ENCODE measurements around the gene KDM5C. TPM values are rescaled to one million over a fixed set of nuclear protein-coding genes. Genes with fewer than 3 reads are reported as not detected.

Gene KDM5C
- total RNA-seq = 100 to 1,000 TPM in 5 of 7 donors, 10 to 100 TPM in 2; 96.6 to 165 (median 140) TPM
- 10 to 100 TPM; 10.4 to 35.3 (median 16.9) TPM for polyA plus RNA-seq
- long read RNA-seq, donor 1 = 0 reads
- long read RNA-seq, donor 2, full-length matches to known transcripts = 4 of 4 reads
- long read RNA-seq, donor 2, partial matches to known transcripts = 0 of 4 reads
- long read RNA-seq, donor 2, other reads (novel, unspliced or antisense) = 0 of 4 reads

- peaks cover 26 to 43% (median 34%) of the 10 kb centered on the region in 6 donors for H3K4me1 ChIP-seq
- peak within 1 kb of the TSS; percentile 66 to 98 (median 88) for H3K4me3 ChIP-seq
- H3K36me3 ChIP-seq = peaks cover 0 to 18% (median 4%) of the 10 kb centered on the region in 6 donors
- peak; percentile 97 for DNase-seq
- TF ChIP-seq POLR2A (IDR thresholded peaks at IDR 0.05) = peak in 2 of 3 donors; percentile 26 to 46
- TF ChIP-seq CTCF (IDR thresholded peaks at IDR 0.05 in 8 of 11, conservative IDR thresholded peaks at IDR 0.05 in 3 of 11) = no peak
- TF ChIP-seq POLR2AphosphoS5 (IDR thresholded peaks at IDR 0.05) = peak; percentile 81 to 87 (median 86)
- peak within 1 kb of the TSS; percentile 85 to 92 (median 90) for H3K27ac ChIP-seq
- 0 to 1% (median 0%) methylated on average over 17 to 67 of the region's 67 CpGs for WGBS, 5 donors
- intact Hi-C loops (cut with DNase I; ENCODE audit: low total_unique reads) = no loop called here
- H3K27me3 ChIP-seq (replicated peaks in 1 of 7) = no peaks in the 10 kb centered on the region
- no peaks in the 10 kb centered on the region for H3K9me3 ChIP-seq
Observed at GRCh38 chrX:53224860-53225797, at the start of gene KDM5C. Gene KDM5C, minus strand, starts transcription at chrX:53225207. Its CDS starts 318 bp downstream, at chrX:53224889.

- no peaks in the 10 kb centered on the region for H3K9me3 ChIP-seq
- no peaks in the 10 kb centered on the region for H3K36me3 ChIP-seq
- no peak overlapping the region for H3K27ac ChIP-seq
- H3K4me1 ChIP-seq = peaks cover 0 to 3% (median 0%) of the 10 kb centered on the region in 6 donors
- TF ChIP-seq CTCF (IDR thresholded peaks at IDR 0.05 in 8 of 11, conservative IDR thresholded peaks at IDR 0.05 in 3 of 11) (no peak), POLR2A (IDR thresholded peaks at IDR 0.05) (no peak), POLR2AphosphoS5 (IDR thresholded peaks at IDR 0.05) (no peak)
- DNase-seq = no peak
- H3K27me3 ChIP-seq (replicated peaks in 1 of 7) = peaks cover 0 to 7% (median 0%) of the 10 kb centered on the region in 7 donors
- H3K4me3 ChIP-seq = no peak overlapping the region
- intact Hi-C loops (cut with DNase I; ENCODE audit: low total_unique reads) = no loop called here
- WGBS, 5 donors = 71 to 81% (median 77%) methylated on average over 7 to 8 of the region's 8 CpGs
Observed at GRCh38 chrX:53272808-53273337, 47.9 kb upstream of the KDM5C start.

- no peak overlapping the region for H3K4me3 ChIP-seq
- no peaks in the 10 kb centered on the region for H3K36me3 ChIP-seq
- 74 to 92% (median 89%) methylated on average over 14 of the region's 14 CpGs for WGBS, 5 donors
- H3K4me1 ChIP-seq = peaks cover 0 to 17% (median 0%) of the 10 kb centered on the region in 6 donors
- DNase-seq = no peak
- TF ChIP-seq POLR2A (IDR thresholded peaks at IDR 0.05) (no peak), POLR2AphosphoS5 (IDR thresholded peaks at IDR 0.05) (no peak), CTCF (IDR thresholded peaks at IDR 0.05 in 8 of 11, conservative IDR thresholded peaks at IDR 0.05 in 3 of 11) (no peak)
- H3K27ac ChIP-seq = no peak overlapping the region
- peaks cover 0 to 29% (median 0%) of the 10 kb centered on the region in 7 donors for H3K27me3 ChIP-seq (replicated peaks in 1 of 7)
- intact Hi-C loops (cut with DNase I; ENCODE audit: low total_unique reads) = no loop called here
- H3K9me3 ChIP-seq = no peaks in the 10 kb centered on the region
Observed at GRCh38 chrX:53269536-53270107, 44.6 kb upstream of the KDM5C start.

Measured in spleen (tissue), 13 donors.